ENCODE results near the gene KLHL29.

Gene KLHL29

GRCh38 chr2:23423062-23423872 is 38.3 kb downstream of the KLHL29 start:
- no peak for DNase-seq

DNA sequence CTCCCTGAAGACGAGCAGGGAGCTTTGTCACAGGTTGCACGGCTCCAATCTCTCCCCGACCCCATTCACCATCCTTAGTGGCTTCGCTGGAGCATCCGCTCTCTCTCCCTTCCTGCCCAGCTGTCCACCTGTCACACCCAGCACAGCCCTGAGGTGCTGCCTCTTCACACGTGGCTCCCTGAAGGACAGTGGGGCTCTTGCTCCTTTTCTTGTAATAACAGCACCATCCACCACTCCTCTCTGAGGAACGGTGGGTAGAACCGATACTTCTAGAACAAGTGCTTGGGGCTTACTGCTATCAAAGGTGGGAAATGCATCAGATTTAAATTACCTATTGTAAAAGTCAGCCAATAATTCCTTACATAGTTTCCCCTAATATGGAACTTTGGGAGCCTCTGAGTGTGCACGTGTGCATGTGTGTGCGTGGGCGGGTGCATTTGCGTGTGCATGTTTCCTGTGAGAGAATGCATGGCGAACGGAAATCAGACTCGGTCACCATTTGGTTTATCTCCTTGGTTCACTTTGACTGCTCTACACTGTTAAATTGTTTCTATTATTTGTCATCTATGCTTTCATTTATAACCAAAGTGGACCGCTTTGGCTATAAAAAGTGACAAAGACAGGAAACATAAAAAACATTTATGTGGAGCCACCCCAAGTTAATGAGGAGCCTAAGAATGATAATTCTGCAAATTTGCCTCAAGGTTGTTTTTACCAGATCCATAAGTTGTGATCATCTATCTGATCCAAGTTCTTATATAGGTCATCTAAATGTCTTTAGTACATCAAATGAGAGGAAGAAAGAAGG is 39.1 kb downstream of the KLHL29 start:
- DNase-seq = no peak

- DNase-seq = peak; percentile 84
Measured at GRCh38 chr2:23425338-23425871, 40.4 kb downstream of the KLHL29 start.

DNA sequence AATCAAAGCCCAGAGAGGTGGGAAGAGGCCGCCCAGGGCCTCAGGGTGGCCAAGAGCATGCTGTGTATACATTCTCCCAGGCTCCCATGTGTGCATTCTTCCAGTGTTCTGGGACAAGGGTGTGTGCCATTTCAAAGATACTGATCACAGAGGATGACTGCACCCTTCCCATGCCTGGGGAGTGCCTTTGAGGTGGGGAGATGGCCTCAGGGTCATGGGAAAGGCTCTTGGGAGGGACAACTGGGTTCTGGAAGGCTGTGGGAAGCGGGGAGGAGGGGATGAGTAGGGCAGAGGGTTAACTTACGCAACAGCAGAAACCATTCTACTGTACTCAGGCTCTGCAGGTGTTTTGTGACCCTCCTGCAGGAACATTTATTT is 40.9 kb downstream of the KLHL29 start:
- no peak for DNase-seq

GRCh38 chr2:23426263-23426905 is 41.4 kb downstream of the KLHL29 start:
- DNase-seq = no peak

- no peak for DNase-seq
Measured at GRCh38 chr2:23427350-23427749, 42.4 kb downstream of the KLHL29 start.

DNA sequence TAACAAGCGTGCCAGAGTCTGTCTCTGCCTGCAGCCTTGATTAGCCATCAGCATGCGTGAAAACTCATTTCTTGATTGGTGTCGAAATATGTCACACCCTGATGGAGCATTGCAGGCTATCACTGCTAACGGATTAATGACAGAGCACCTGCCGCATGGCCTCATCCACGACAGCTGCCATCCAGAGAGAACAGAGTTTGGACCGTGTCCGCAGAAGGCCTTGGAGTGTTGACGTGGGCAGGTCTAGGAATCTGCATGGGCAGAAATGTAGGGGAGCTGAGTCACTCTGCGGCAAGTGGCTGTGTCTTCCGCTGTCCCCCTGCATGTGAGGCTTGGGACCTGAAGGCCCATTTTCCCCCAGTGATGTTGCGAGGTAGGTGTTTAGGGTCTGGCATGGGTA is 43.0 kb downstream of the KLHL29 start:
- DNase-seq = peak; percentile 44

DNA sequence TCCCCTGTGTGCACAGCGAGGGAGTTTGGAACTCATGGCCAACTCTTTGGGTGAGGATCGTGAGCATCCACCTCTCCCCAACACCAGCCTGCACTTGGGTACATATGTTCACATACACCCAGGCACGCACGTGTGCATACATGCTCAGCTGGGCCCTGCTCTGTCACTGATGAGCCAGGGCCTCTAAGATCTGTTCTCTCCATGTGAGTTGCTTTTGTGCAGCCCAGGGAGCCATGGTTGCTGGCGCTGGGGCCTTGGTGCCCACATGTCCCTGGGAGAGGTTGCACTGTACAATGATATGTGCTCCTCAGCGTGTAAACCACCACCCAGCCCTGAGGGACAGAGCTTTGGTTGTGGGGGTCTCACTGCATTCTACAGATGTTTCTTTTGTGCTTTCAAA is 44.1 kb downstream of the KLHL29 start:
- no peak for DNase-seq

GRCh38 chr2:23430263-23430662 is 45.3 kb downstream of the KLHL29 start:
- no peak for DNase-seq

DNA sequence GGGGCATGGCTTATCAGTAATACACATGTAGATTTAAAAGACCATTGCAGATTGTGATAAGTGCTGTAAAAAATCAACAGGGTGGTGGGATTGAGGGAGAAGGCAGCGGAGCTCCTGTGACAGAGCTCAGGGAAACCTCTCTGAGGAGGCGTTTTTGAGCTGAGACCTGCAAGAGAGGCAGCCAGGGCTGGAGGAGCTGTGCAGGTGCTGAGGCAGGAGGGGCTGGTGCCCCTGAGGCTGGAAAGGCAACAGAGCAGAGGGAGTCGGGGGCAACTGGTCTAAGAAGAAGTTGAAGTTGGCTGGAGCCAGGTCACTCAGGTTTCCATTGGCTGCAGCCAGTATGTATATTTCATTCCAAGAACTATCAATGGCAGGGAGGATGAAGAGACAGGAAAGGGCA is 47.6 kb downstream of the KLHL29 start:
- DNase-seq = no peak

GRCh38 chr2:23433282-23433681 is 48.3 kb downstream of the KLHL29 start:
- no peak for DNase-seq

- no peak for DNase-seq
Measured at GRCh38 chr2:23434721-23435121, 49.7 kb downstream of the KLHL29 start.

GRCh38 chr2:23435250-23436035 is 50.5 kb downstream of the KLHL29 start:
- no peak for DNase-seq

DNA sequence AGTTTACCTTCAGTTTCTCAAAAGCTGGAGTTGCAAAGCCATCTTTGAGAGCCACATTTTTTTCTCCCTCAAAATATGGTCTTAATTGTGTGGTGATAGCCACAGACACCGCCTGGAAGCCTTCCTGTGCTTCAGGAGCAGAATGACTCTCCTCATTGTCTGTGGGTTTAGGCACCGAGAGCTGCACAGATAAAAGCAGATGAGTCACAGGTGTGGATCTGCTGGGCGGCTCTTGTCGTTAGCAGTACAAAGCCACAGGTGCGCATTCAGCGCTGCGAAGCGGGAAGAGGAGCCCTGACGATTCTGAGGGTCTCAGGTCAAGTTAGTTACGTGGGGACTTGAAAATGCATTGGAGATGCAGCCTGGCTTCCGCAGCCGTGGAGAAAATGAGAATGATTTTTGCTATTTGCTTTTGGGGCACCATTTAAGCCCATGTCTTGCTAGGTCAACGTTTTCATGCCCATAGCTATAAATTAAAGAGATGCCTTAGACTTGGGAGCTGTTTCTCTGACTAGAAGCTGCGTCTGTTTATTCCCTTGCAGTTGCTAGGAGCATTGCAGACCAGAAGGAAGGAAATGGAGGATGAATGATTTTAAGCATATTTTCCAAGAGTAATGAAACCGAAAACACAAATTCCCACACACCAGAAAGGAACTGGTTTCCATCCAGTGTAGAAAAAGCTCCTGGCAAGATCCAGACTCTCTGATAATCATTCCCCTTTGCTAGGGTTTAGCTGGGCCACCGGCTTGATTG is 51.5 kb downstream of the KLHL29 start:
- no peak for DNase-seq

DNA sequence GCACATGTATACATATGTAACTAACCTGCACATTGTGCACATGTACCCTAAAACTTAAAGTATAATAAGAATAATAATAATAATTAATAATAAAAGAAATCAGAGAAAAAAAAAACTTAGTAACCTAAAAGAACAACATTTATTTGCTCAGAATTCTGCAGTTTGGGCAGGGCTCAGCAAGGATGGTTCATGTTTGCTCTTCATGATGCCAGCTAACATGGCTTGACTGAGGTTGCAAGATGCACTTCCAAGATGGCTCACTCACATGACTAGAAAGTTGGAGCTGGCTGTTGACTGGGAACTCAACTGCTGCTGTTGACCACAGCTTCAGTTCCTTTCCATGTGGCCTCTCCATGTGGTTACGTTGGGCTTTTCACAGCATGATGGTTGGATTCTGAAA is 56.4 kb downstream of the KLHL29 start:
- no peak for DNase-seq

- DNase-seq = no peak
Measured at GRCh38 chr2:23445450-23445868, 60.5 kb downstream of the KLHL29 start.

GRCh38 chr2:23446916-23447315 is 61.9 kb downstream of the KLHL29 start:
- DNase-seq = no peak

DNA sequence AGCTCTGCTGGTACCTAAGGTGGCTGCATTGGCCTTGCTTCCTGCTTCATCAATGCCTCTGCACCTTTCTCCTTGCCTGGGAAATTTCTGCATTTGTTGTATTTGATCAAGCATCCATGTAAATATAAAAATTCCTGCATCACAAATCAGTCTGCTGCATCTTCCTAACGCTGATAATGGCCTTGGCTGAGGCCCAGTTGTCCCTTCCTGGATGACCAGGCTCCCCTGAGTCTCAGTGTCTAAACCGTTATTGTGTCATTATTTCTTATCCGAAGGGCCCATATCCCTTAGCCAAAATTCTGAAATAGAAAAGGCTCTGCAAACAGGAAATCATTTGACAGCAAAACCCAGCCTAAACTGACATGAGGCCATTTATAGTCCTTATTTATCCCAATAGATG is 62.4 kb downstream of the KLHL29 start:
- no peak for DNase-seq

DNA sequence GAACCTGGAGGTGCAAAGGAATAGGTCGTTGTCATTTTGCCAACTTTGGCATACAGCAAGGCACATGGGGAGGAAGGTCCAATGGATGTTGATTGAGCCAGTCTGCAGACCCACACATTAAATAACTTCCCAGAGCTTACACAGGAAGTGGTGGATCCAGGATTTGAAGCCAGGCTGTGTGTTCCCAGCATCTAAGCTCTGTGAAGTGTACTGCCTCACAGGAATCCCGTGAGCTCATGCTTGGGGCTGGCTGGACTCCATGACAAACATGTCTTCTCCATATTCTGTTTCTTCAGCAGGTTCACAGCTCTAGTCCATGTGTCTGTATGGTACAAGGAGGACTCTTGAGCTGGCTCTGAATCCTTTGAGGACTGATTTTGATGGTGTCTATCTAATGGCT is 63.9 kb downstream of the KLHL29 start:
- no peak for DNase-seq

- DNase-seq = no peak
Measured at GRCh38 chr2:23449413-23449812, 64.4 kb downstream of the KLHL29 start.

DNA sequence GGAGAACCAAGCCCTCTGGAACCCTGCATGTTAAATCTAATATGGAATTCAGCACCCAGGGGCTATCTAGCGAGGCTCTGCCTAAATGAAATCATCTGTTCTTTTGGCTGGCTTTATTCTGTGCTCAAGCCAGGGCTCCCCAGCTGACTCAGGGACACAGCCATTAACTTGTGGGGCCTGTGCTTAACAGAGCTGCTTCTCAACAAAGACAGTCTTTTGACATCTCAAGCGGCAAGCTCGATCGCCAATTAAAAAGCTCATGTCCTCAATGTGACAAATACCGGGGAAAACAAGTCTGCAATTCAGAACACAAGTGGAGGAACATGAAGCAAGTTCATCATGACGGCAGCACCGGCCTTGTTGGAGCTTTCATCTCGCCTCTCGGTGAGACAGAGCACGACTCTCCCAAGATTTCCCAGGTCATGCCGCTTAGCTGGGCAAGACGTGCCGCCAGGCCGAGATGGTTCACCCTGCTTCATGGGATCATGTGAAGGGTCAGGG is 64.9 kb downstream of the KLHL29 start:
- DNase-seq = no peak

DNA sequence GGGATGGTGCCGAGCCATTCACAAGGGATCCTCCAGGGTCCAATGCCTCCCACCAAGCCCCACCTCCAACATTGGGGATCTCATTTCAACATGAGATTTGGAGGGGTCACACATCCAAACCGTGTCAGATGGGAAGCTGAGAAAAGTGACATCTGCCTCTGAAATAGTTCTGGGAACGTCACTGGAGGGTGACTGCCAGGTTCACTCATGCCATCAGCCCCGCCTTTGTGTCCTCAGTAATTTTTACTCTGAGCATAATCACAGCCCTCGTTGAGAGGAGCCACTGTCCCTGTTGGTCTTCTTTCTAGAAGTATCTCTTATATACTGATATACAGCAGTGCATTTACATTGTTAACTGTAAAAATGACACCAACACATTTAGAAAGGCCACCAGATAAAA is 67.4 kb downstream of the KLHL29 start:
- no peak for DNase-seq

Data from NCI-H82 (cell line).